LNCaP clone FGC (cell line): Measurements from ENCODE around the gene SMCR8.
"Not testable (repeated sequence)": the region's sequence is repeated elsewhere in the genome, so short reads cannot be mapped to it uniquely, and the experiment has no call there.

Experiments
- DNase-seq: peaks from one replicate; pipeline ENCODE4 v3.0.0-alpha.2; 2011; ENCODE audit warnings: low read depth
- H3K4me3 ChIP-seq: 2 replicates; pipeline ENCODE4 v1.5.1; 2011; ENCODE audit warnings: mild to moderate bottlenecking, low read depth, low read length, control low read depth
- TF ChIP-seq, protein P1 (sequence below): IDR thresholded peaks from 2 replicates; pipeline ENCODE4 v1.5.1; 2012; ENCODE audit warnings: mild to moderate bottlenecking; ENCODE audit not compliant: control insufficient read depth, insufficient read depth; ENCODE audit errors: extremely low read depth

Gene SMCR8

DNA sequence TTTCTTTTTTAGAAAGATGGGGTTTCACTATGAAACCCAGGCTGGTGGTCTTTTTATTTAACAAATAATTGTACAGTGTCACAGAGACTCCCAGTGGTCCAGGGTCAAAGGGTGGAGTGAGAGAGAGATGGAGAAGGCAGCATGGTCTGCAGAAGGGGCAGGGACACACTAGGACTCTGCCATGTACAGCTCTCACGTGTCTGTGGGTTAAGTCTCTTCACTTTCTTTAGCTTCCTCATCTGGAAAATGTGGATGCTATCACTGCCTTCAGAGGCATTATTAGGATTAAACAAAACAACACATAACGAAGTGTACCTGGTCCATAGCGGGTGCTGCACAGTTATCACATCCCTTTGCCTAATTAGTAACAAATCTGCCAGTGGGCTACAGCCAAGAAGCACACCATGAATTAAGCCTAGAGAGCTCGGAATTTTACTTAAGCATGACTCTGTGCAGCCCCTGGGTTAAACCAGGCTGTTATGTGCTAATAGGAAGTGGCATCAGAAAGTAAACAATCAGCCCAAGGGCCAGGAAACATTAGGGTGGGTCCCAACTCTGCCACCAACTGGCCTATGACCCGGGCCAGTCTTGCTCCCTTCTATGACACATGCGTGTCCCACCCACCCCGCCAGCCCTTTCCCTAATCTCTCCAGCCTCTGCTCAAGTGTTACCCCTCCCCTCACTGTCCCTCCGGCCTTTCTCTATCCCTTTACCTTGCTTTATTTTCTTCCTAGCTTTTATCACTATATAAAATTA is 14.2 kb upstream of the SMCR8 start:
- TF ChIP-seq, protein P1, sequence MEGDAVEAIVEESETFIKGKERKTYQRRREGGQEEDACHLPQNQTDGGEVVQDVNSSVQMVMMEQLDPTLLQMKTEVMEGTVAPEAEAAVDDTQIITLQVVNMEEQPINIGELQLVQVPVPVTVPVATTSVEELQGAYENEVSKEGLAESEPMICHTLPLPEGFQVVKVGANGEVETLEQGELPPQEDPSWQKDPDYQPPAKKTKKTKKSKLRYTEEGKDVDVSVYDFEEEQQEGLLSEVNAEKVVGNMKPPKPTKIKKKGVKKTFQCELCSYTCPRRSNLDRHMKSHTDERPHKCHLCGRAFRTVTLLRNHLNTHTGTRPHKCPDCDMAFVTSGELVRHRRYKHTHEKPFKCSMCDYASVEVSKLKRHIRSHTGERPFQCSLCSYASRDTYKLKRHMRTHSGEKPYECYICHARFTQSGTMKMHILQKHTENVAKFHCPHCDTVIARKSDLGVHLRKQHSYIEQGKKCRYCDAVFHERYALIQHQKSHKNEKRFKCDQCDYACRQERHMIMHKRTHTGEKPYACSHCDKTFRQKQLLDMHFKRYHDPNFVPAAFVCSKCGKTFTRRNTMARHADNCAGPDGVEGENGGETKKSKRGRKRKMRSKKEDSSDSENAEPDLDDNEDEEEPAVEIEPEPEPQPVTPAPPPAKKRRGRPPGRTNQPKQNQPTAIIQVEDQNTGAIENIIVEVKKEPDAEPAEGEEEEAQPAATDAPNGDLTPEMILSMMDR, result no peak
- no peak overlapping the region for H3K4me3 ChIP-seq
- no peak for DNase-seq

GRCh38 chr17:18303206-18303605 is 11.9 kb upstream of the SMCR8 start:
- DNase-seq, H3K4me3 ChIP-seq: not testable (repeated sequence)

- DNase-seq, result no peak
- TF ChIP-seq, protein P1, result no peak
- H3K4me3 ChIP-seq, result no peak overlapping the region
These were observed 5.9 kb upstream of the SMCR8 start for GRCh38 chr17:18309202-18309601.

GRCh38 chr17:18314059-18314730 is 898 bp upstream of the SMCR8 start:
- H3K4me3 ChIP-seq, result peak overlapping the region; percentile 98
- TF ChIP-seq, protein P1, result no peak
- no peak for DNase-seq

DNA sequence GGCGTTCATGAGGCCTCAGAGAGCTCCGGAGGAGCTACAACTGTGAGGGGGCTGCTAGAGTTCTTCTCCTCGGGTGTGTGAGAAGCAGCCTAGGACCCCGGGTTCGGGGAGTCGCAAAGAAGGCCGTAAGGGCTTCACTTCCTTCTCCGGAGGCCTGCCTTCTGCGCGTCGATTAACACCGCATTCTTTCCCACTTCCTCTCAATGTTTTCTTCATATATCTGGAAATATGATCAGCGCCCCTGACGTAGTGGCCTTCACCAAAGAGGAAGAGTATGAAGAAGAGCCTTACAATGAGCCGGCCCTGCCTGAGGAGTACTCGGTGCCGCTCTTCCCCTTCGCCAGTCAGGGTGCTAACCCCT is 449 bp downstream of the SMCR8 start:
- DNase-seq, result no peak
- TF ChIP-seq, protein P1, result no peak
- peak overlapping the region; percentile 98 for H3K4me3 ChIP-seq

GRCh38 chr17:18315961-18316360 is 868 bp downstream of the SMCR8 start:
- DNase-seq, result no peak
- TF ChIP-seq, protein P1, result no peak
- H3K4me3 ChIP-seq, result peak overlapping the region; percentile 98

DNA sequence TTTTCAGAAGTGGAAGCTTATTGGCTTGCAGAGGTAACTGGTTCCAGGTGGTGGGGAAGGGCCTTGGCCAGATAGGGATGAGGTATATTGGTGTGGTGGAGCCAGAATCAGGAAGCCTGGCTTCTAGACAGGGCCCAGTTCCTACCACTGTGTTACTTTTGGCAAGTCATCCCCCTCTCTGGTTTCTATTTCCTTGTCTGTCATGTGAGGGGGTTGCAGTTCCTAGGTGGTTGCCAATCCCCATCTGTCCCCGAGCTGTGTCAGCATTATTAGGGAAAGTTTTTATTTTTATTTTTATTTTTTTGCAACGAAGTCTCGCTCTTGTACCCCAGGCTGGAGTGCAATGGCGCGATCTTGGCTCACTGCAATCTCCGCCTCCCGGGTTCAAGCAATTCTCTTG is 3.0 kb downstream of the SMCR8 start:
- no peak for DNase-seq
- TF ChIP-seq, protein P1, result no peak

More for the DNA sequence above, 3.0 kb downstream of the SMCR8 start:
- H3K4me3 ChIP-seq, result no peak overlapping the region
